K562 (cell line): ENCODE results near the gene CTSW. TPM values are rescaled to one million over a fixed set of nuclear protein-coding genes. Genes with fewer than 3 reads are reported as not detected.

Experiments
- BACH1 ChIP-seq: fragments of 200-800 bp; sonication (Bioruptor generic); IDR thresholded peaks from 2 replicates; pipeline ENCODE4 v1.6.1; 2016; ENCODE audit warnings: missing genetic modification characterization, missing compliant biosample characterization
- CEBPB ChIP-seq: fragments of 450-650 bp; IDR thresholded peaks from 2 replicates; pipeline ENCODE4 v1.6.1; 2016; ENCODE audit warnings: missing genetic modification characterization, missing compliant biosample characterization
- CREB3 ChIP-seq: fragments of 450-650 bp; conservative IDR thresholded peaks from 2 replicates; pipeline ENCODE4 v1.6.1; 2016; ENCODE audit warnings: missing genetic modification characterization, low read depth, mild to moderate bottlenecking, missing compliant biosample characterization, moderate library complexity
- CTBP1 ChIP-seq: fragments of 450-650 bp; IDR thresholded peaks from 2 replicates; pipeline ENCODE4 v1.6.1; 2016; ENCODE audit warnings: borderline replicate concordance
- CTCFL ChIP-seq: IDR thresholded peaks from 2 replicates; pipeline ENCODE4 v1.6.1; 2011; ENCODE audit warnings: borderline replicate concordance, low read depth, mild to moderate bottlenecking, moderate library complexity, low read length; ENCODE audit not compliant: insufficient read depth, poor library complexity, severe bottlenecking
- E2F5 ChIP-seq: sonication (generic); formaldehyde crosslinking; IDR thresholded peaks from 2 replicates; pipeline ENCODE4 v1.8.0; 2022; ENCODE audit warnings: mild to moderate bottlenecking, missing genetic modification reagents
- ETS1 ChIP-seq: conservative IDR thresholded peaks from 2 replicates; pipeline ENCODE4 v1.6.1; 2011; ENCODE audit warnings: low read depth, mild to moderate bottlenecking, low read length; ENCODE audit not compliant: control insufficient read depth
- KAT7 ChIP-seq: sonication (generic); formaldehyde crosslinking; IDR thresholded peaks from 2 replicates; pipeline ENCODE4 v1.8.0; 2022; ENCODE audit warnings: missing genetic modification reagents, mild to moderate bottlenecking, borderline replicate concordance
- KLF1 ChIP-seq: fragments of 450-650 bp; IDR thresholded peaks from 2 replicates; pipeline ENCODE4 v1.6.1; 2016; ENCODE audit warnings: missing genetic modification characterization, missing compliant biosample characterization
- OTX1 ChIP-seq: fragments of 450-650 bp; formaldehyde crosslinking; IDR thresholded peaks from 2 replicates; pipeline ENCODE4 v1.4.0; 2022; ENCODE audit warnings: mild to moderate bottlenecking
- PHF8 ChIP-seq: fragments of 200-600 bp; sonication (generic); IDR thresholded peaks from 2 replicates; pipeline ENCODE4 v1.6.1; 2012; ENCODE audit warnings: mixed run types, mild to moderate bottlenecking, inconsistent platforms, low read length, moderate library complexity, borderline replicate concordance
- RB1 ChIP-seq: fragments of 450-650 bp; IDR thresholded peaks from 2 replicates; pipeline ENCODE4 v1.6.1; 2017; ENCODE audit warnings: low read depth, mild to moderate bottlenecking
- RBM15 ChIP-seq: fragments of 200-400 bp; formaldehyde crosslinking; IDR thresholded peaks from 2 replicates; pipeline ENCODE4 v1.6.1; 2018; ENCODE audit warnings: mild to moderate bottlenecking, low read length, moderate library complexity; ENCODE audit not compliant: insufficient read depth
- SMARCA4 ChIP-seq: fragments of 450-650 bp; IDR thresholded peaks from 2 replicates; pipeline ENCODE4 v1.6.1; 2016
- SRF ChIP-seq, 2 experiments: fragments of 250-450, 450-650 bp in 1 of 2; sonication (Bioruptor Pico) in 1 of 2; sonication (generic) in 1 of 2; formaldehyde crosslinking; IDR thresholded peaks; 2 replicates each; pipeline versions ENCODE4 v1.5.0 to v1.5.1; 2020 to 2022; ENCODE audit warnings: mild to moderate bottlenecking in 1 of 2, missing genetic modification reagents in 1 of 2
- STAG1 ChIP-seq: sonication (generic); formaldehyde crosslinking; IDR thresholded peaks from 2 replicates; pipeline ENCODE4 v1.5.0; 2020; ENCODE audit warnings: missing genetic modification reagents, borderline replicate concordance
- SUPT5H ChIP-seq: fragments of 450-650 bp; IDR thresholded peaks from 2 replicates; pipeline ENCODE4 v1.6.1; 2016
- TAF15 ChIP-seq: fragments of 200-400 bp; formaldehyde crosslinking; IDR thresholded peaks from 2 replicates; pipeline ENCODE4 v1.6.1; 2017; ENCODE audit warnings: mild to moderate bottlenecking, low read depth, low read length, moderate library complexity
- ZC3H11A ChIP-seq: IDR thresholded peaks from 2 replicates; pipeline ENCODE4 v1.6.1; 2012; ENCODE audit warnings: low read depth, low read length, improper control_type of control experiment
- ZNF143 ChIP-seq: sonication (generic); formaldehyde crosslinking; IDR thresholded peaks from 2 replicates; pipeline ENCODE4 v1.9.0; 2022; ENCODE audit warnings: mild to moderate bottlenecking, missing genetic modification reagents
- ZNF584 ChIP-seq: fragments of 200-800 bp; sonication (Bioruptor generic); IDR thresholded peaks from 2 replicates; pipeline ENCODE4 v1.6.1; 2016; ENCODE audit warnings: low read depth, mild to moderate bottlenecking, missing genetic modification characterization, missing compliant biosample characterization
- ZNF76 ChIP-seq: fragments of 250-450 bp; sonication (Bioruptor Pico); IDR thresholded peaks from 2 replicates; pipeline ENCODE4 v1.4.0; 2020; ENCODE audit warnings: mild to moderate bottlenecking, moderate library complexity, borderline replicate concordance
- polyA plus RNA-seq, 8 experiments: library from polyadenylated mRNA; depleted of rRNA in 4 of 8; stranded (reverse) in 5 of 8; unstranded in 3 of 8; fragments of >200 nt; fragmentation: Nextera tagmentation in 2 of 8; fragmentation: Illumina TruSeq in 1 of 8; extraction: Ambion mirVana in 2 of 8; extraction: Trizol in 1 of 8; gene quantifications; 2 replicates each; pipeline versions ENCODE4 v1.2.1 to v1.2.3, GENCODE V29; 2011 to 2014; ENCODE audit warnings: inconsistent platforms in 1 of 8, missing spikeins in 1 of 8
- total RNA-seq, 7 experiments: library from RNA; depleted of rRNA in 6 of 7; stranded (reverse); fragments of >200 nt in 6 of 7; fragmentation: Illumina TruSeq in 2 of 7; extraction: Trizol in 2 of 7; gene quantifications; 2 replicates each; pipeline versions ENCODE4 v1.2.1 to v1.2.3, GENCODE V29; 2011 to 2021; ENCODE audit warnings: low replicate concordance in 1 of 7

CTSW gene
- total and polyA plus RNA-seq, 9 of the 15 experiments (the other 6 are each of a cell fraction or from before 2014, with no cell fraction given) = 0.04 TPM; not detected in 8

- TF ChIP-seq KLF1 (tag) = peak; percentile 94; the same call in 1 of the 2 replicates
- TF ChIP-seq OTX1 (CRISPR knock-in tag) = peak; percentile 75; the same call in 1 of the 2 replicates
- no peak for TF ChIP-seq RBM15
- TF ChIP-seq BACH1 (tag) = no peak
- peak; percentile 67; the same call in 1 of the 2 replicates for TF ChIP-seq RB1
- TF ChIP-seq PHF8 = peak; percentile 87; the same call in 1 of the 2 replicates
- no peak for TF ChIP-seq CREB3 (tag)
- peak; percentile 11 to 72; a peak in 2 of 4 replicates for TF ChIP-seq SRF (CRISPR knock-in tag; IDR thresholded peaks at IDR 0.05)
- TF ChIP-seq STAG1 (CRISPR knock-in tag) = no peak
- TF ChIP-seq ZNF584 = no peak
- TF ChIP-seq E2F5 (CRISPR knock-in tag) = peak; percentile 42; the same call in 1 of the 2 replicates
- TF ChIP-seq TAF15 = no peak
- no peak for TF ChIP-seq CTCFL
- TF ChIP-seq ETS1 = peak; percentile 99
- peak; percentile 95 for TF ChIP-seq ZNF143
- TF ChIP-seq KAT7 (CRISPR knock-in tag) = 0 out of 2 replicates have a peak, but pooled peaks have one; percentile 57
- peak; percentile 85 for TF ChIP-seq CTBP1
- TF ChIP-seq CEBPB (tag) = no peak
- peak; percentile 98 for TF ChIP-seq SUPT5H
- TF ChIP-seq ZNF76 (CRISPR knock-in tag) = no peak
- no peak for TF ChIP-seq SMARCA4
- peak; percentile 40; the same call in 1 of the 2 replicates for TF ChIP-seq ZC3H11A
Measured at GRCh38 chr11:65857853-65858680, 21.6 kb upstream of the CTSW start, which contains the start of gene CFL1 (continued).
